ENCODE data around the gene TCF12. TPM values are rescaled to one million over a fixed set of nuclear protein-coding genes. Genes with fewer than 3 reads are reported as not detected.

Gene TCF12
- total RNA-seq, 1 donor from 2014 or later: 123 TPM

DNA sequence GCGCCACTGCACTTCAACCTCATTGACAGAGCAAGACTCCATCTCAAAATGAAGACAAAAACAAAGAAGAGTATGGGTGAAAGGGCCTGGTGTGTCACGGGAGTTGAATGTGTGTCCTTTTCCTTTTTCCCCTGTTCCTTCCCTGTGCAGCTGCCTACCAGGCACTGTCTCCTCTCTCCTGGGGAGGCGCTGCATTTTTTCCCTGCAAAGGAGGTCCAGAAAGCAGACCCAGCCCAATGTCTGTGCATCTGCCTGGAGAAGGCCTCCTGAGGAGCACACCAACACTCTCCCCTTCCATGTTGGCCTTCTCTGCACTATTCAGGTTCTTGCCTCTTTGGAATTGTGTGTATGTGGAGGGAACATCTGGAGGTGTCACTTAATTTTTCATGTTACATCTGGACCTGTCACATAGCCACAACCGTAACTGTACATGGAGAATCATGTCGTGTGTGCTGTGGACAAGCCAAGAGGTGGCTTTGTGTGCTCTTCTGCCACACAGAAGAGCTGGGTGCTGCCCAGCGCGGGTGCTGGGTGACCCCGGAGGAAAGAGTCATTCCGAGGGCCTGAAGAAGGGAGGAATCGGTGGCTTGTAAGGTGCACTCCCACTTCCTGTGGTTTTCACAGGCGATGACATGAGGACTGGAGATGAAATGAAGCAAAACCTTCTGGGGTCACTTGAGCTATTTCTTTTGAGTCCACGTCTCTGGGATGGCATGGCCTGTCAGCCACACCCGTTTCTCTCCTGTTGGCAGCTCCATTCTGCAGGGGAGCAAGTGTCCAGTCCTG is 411.3 kb downstream of the TCF12 start:
- peaks cover 41% of the 10 kb centered on the region for H3K4me1 Mint-ChIP-seq (ENCODE audit: unreplicated experiment)
- H3K36me3 Mint-ChIP-seq (ENCODE audit: low read depth, unreplicated experiment): peaks cover 6% of the 10 kb centered on the region
- H3K9me3 Mint-ChIP-seq (ENCODE audit: unreplicated experiment): no peaks in the 10 kb centered on the region
- peaks cover 3% of the 10 kb centered on the region for H3K27me3 Mint-ChIP-seq (ENCODE audit: unreplicated experiment)
- H3K27ac Mint-ChIP-seq (ENCODE audit: unreplicated experiment): no peak overlapping the region
- DNase-seq (ENCODE audit: low spot score): no peak
- H3K4me3 Mint-ChIP-seq (ENCODE audit: unreplicated experiment): no peak overlapping the region
- TF ChIP-seq, protein P1, sequence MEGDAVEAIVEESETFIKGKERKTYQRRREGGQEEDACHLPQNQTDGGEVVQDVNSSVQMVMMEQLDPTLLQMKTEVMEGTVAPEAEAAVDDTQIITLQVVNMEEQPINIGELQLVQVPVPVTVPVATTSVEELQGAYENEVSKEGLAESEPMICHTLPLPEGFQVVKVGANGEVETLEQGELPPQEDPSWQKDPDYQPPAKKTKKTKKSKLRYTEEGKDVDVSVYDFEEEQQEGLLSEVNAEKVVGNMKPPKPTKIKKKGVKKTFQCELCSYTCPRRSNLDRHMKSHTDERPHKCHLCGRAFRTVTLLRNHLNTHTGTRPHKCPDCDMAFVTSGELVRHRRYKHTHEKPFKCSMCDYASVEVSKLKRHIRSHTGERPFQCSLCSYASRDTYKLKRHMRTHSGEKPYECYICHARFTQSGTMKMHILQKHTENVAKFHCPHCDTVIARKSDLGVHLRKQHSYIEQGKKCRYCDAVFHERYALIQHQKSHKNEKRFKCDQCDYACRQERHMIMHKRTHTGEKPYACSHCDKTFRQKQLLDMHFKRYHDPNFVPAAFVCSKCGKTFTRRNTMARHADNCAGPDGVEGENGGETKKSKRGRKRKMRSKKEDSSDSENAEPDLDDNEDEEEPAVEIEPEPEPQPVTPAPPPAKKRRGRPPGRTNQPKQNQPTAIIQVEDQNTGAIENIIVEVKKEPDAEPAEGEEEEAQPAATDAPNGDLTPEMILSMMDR (IDR thresholded peaks at IDR 0.05; ENCODE audit: unreplicated experiment): no peak

DNA sequence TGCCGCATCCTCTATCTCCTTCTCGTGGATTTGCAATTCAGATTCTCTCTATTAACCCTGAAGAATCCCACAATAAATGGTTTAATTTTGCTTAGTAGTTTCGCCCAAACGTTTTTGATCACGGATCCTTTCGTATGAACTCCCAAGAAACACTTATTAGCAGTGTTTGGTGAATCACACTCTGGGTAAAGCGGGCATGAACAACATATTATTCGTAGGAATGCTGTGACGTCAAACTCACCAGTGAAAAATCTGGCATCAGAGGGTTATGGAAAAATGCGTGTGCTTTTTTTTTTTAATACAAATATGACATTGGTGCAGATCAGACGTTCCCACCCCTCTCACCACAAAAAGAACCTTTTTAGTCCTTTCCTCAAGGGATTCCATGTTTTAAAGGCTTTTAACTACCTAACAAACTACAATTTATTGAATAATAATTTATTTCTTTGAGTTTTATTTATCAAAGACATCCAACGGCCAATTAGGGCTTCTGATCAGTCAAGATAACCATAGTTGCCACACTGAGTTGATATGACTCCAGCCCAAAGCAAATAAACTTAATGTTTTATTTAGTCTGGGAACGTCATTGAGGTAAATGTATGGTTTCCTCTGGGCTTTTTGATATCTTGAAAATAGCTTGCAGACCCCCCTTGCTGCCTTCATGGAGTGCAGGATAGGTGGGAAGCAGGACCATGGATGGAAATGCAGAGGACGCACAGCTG is 412.3 kb downstream of the TCF12 start:
- DNase-seq (ENCODE audit: low spot score): no peak
- no peak overlapping the region for H3K4me3 Mint-ChIP-seq (ENCODE audit: unreplicated experiment)
- TF ChIP-seq, protein P1 (IDR thresholded peaks at IDR 0.05; ENCODE audit: unreplicated experiment): no peak
- H3K27me3 Mint-ChIP-seq (ENCODE audit: unreplicated experiment): peaks cover under 1% of the 10 kb centered on the region
- H3K9me3 Mint-ChIP-seq (ENCODE audit: unreplicated experiment): no peaks in the 10 kb centered on the region
- no peak overlapping the region for H3K27ac Mint-ChIP-seq (ENCODE audit: unreplicated experiment)
- H3K4me1 Mint-ChIP-seq (ENCODE audit: unreplicated experiment): peaks cover 43% of the 10 kb centered on the region
- H3K36me3 Mint-ChIP-seq (ENCODE audit: low read depth, unreplicated experiment): peaks cover 3% of the 10 kb centered on the region

DNA sequence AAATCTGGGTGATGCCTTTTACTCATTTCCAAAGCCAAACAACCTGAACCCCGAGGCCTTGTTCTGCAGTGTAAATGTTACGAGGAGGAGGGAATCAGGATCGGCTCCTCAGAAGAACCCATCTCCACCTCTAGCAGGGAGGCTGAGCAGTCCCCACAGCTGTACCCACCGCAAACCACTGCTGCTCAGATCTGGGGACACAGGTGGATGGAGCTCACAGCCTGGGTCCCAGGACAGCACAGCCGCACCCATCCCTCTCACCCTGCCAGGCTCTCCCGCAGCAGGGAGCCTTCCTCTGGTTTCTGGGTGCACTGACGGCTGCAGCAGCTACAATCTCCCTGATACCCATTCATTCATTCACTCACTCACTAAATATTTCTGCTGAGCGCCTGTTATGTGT is 413.9 kb downstream of the TCF12 start:
- Mint-ChIP-seq H3K36me3 (ENCODE audit: low read depth, unreplicated experiment) (peaks cover 3% of the 10 kb centered on the region), H3K4me1 (ENCODE audit: unreplicated experiment) (peaks cover 51% of the 10 kb centered on the region), H3K9me3 (ENCODE audit: unreplicated experiment) (no peaks in the 10 kb centered on the region), H3K4me3 (ENCODE audit: unreplicated experiment) (no peak overlapping the region), H3K27ac (ENCODE audit: unreplicated experiment) (no peak overlapping the region), H3K27me3 (ENCODE audit: unreplicated experiment) (peaks cover 9% of the 10 kb centered on the region)
- TF ChIP-seq, protein P1 (IDR thresholded peaks at IDR 0.05; ENCODE audit: unreplicated experiment): no peak
- DNase-seq (ENCODE audit: low spot score): no peak

DNA sequence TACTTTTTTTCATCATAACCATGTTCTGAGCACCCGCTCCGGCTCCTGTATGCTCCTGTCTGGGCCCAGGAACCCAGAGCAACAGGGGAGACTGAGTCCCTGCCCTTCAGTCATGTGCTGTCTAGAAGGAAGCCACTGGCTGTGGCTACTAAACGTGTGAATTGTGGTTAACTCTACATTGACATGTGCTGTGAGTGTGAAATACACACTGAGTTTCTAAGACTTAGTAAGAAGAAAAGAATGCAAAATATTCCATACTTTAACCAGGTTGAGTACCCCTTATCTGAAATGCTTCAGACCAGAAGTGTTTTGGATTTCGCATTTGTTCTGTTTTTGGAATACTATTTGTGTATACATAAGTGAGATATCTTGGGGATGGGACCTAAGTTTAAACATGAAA is 415.0 kb downstream of the TCF12 start:
- Mint-ChIP-seq H3K4me1 (ENCODE audit: unreplicated experiment) (peaks cover 60% of the 10 kb centered on the region), H3K27me3 (ENCODE audit: unreplicated experiment) (peaks cover 14% of the 10 kb centered on the region), H3K9me3 (ENCODE audit: unreplicated experiment) (no peaks in the 10 kb centered on the region), H3K36me3 (ENCODE audit: low read depth, unreplicated experiment) (peaks cover 3% of the 10 kb centered on the region), H3K4me3 (ENCODE audit: unreplicated experiment) (no peak overlapping the region), H3K27ac (ENCODE audit: unreplicated experiment) (no peak overlapping the region)
- TF ChIP-seq, protein P1 (IDR thresholded peaks at IDR 0.05; ENCODE audit: unreplicated experiment): no peak
- no peak for DNase-seq (ENCODE audit: low spot score)

DNA sequence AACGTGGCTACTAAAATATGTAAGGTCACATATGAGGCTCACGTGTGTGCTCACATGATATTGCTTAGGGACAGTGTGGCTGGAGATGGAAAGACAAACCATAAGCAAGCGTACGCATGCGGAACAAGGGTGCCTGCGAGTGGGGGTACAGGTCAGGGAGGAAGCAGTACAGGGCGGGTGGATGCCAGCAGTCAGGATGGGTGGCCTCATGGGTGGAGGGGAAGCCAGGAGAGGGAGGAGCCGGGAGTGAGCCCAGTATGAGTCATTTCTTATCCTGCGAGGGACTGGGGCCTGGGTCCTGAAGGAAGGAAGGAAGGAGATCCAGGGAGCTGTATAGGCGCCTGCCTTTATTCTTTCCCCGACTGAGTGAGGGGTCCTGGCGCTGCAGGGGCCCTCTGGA is 415.8 kb downstream of the TCF12 start:
- H3K4me1 Mint-ChIP-seq (ENCODE audit: unreplicated experiment): peaks cover 64% of the 10 kb centered on the region
- H3K27ac Mint-ChIP-seq (ENCODE audit: unreplicated experiment): peak overlapping the region; percentile 70
- TF ChIP-seq, protein P1 (IDR thresholded peaks at IDR 0.05; ENCODE audit: unreplicated experiment): no peak
- peaks cover 3% of the 10 kb centered on the region for H3K36me3 Mint-ChIP-seq (ENCODE audit: low read depth, unreplicated experiment)
- peaks cover 14% of the 10 kb centered on the region for H3K27me3 Mint-ChIP-seq (ENCODE audit: unreplicated experiment)
- H3K9me3 Mint-ChIP-seq (ENCODE audit: unreplicated experiment): no peaks in the 10 kb centered on the region
- no peak for DNase-seq (ENCODE audit: low spot score)
- no peak overlapping the region for H3K4me3 Mint-ChIP-seq (ENCODE audit: unreplicated experiment)
